ENCODE measurements around the gene MMGT1. TPM values are rescaled to one million over a fixed set of nuclear protein-coding genes. Genes with fewer than 3 reads are reported as not detected.
"Not testable (repeated sequence)": the region's sequence is repeated elsewhere in the genome, so short reads cannot be mapped to it uniquely, and the experiment has no call there.

Gene MMGT1
- polyA plus RNA-seq, 3 donors, result 25.9 to 30.7 (median 28.0) TPM

DNA sequence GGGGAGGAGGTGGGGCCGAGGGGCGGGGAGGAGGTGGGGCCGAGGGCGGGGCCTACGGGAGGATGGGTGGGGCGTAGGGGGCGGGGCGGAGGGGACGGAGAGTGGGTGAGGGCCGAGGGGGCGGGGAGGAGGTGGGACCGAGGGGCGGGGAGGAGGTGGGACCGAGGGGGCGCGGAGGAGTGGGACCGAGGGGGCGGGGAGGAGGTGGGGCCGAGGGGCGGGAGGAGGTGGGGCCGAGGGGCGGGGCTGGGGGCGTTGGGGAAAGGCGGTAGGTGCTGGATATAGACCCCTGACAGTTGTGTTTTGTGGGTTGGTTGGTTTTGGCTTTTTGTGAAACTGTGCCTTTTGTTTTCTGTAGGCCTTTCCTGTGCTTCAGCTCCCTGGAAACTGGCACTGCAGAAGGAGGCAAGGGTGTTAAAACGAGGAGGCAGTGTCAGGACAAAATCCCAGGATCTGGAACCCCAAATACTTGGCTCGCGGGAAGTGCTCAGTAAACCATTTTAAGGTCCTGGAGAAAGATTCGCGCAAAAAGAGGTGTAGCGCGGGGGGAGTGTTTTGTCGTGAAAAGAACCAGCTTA, 580 bp upstream of the MMGT1 start:
- DNase-seq (ENCODE audit: extremely low read depth in 1 of 11, low read depth in 9 of 11, low spot score in 4 of 11), result peak in 6 of 11 donors; percentile 42 to 66 (median 56)

DNA sequence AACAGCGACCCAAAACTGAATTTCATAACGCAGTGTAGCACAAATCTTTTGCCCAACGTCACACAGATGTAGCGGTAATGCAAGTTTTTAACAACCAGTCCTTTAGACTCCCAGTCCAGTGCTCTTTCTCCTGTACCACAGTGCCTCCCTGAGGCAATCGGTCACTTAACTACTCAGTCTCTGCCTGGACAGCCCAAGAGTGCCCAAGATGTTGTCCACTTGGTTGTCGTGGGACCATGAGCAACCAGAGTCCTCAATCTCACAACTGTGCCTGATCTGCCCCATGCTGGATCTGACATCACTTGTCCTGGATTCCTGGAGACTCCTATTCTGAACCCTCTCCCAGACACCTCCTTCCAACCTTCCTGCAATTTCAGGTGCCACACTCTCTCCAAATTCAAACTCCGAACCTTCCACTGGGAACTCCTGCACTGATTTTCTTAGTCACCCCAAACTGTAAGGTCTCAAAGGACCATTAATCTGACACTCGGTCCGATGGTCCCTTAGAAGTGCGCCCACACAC, 702 bp downstream of the MMGT1 start:
- DNase-seq (ENCODE audit: extremely low read depth in 1 of 11, low read depth in 9 of 11, low spot score in 4 of 11), result peak in 2 of 11 donors; percentile 5 to 15

DNA sequence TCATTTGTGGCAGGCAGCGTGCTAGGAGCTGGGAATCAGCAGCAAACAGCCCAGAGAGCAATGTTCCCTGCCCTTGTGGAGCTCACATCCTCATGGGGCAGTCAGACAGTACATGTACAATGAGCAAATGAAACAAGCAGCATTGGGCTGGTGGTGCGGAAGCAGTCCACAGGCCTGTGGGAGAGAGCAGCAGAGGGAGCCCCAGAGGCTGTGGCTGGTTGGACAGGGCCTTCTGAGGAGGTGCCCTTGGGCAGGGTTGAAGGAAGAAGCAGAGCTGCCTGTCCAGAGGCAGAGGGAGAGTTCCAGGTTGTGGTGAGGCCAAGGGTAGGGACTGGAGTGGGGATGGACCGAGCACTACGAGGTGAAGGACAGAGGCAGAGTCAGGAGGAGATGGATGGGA, 22.5 kb downstream of the MMGT1 start:
- DNase-seq (ENCODE audit: extremely low read depth in 1 of 11, low read depth in 9 of 11, low spot score in 4 of 11), result no peak

DNA sequence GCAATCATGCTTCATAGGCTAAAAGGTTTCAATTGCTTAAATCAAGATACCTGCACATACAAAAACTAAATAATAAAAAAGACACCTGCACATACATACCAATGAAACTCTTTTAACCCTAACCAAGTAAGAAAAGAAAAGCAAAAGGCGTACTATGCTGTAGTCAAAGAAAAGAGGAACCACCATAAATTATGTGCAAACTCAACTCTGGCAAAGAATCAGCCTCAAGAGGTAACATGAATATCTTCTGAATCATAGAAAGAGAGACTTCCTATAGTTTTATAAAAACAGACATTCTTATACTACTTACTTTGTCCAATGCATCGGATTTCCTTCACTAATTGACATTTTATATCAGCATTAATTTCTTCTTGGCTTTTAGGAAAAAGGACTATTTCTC, 29.3 kb downstream of the MMGT1 start:
- no peak for DNase-seq (ENCODE audit: extremely low read depth in 1 of 11, low read depth in 9 of 11, low spot score in 4 of 11)

DNA sequence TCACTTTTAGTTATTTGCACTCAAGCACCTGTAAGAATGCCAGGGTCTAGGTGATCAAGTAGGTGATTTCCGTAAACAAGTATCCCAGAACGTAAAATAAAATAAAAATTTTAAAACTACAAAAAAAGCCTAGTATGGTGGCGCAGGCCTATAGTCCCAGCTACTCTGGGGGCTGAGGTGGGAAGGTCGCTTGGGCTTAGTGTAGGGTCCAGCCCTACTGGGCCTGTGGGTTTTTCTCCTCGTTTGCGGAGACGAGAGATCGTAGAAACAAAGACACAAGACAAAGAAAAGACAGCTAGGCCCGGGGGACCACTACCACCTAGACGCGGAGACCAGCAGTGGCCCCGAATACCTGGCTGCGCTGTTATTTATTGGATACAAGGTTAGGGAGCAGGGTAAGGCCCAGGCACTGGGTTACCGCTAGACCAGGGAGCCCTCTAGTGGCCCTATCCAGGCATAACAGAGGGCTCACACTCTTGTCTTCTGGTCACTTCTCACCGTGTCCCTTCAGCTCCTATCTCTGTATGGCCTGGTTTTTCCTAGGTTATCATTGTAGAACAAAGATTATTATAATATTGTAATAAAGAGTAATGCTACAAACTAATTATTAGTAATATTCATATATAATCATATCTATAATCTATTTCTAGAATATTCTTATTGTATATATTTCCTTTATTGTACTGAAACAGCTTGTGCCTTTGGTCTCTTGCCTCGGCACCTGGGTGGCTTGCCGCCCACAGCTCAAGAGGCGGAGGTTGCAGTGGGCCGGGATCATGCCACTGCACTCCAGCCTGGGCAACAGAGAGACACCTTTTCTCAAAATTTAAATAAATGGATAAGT, 41.9 kb downstream of the MMGT1 start:
- peak in 8 of 11 donors; percentile 2 to 13 (median 7) for DNase-seq (ENCODE audit: extremely low read depth in 1 of 11, low read depth in 9 of 11, low spot score in 4 of 11)

DNA sequence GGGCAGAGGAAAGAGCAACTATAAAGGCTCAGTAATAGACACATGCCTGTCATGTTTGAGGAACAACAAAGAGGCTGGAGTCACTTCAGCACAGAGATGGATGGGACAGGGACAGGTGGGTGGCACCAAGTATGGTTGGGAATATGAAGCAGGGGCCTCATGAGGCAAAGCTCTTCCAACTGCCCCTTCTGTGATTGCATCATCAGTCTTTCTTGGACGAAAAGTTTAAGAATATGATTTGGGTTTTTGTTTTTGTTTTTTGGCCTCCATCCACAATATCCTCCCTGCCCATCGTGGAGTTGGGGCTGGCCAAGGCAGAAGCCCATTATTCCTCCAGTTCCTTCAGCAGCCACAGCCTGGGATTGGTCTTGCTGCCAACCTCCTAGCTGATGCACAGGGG, 45.9 kb downstream of the MMGT1 start:
- DNase-seq (ENCODE audit: extremely low read depth in 1 of 11, low read depth in 9 of 11, low spot score in 4 of 11), result no peak

DNA sequence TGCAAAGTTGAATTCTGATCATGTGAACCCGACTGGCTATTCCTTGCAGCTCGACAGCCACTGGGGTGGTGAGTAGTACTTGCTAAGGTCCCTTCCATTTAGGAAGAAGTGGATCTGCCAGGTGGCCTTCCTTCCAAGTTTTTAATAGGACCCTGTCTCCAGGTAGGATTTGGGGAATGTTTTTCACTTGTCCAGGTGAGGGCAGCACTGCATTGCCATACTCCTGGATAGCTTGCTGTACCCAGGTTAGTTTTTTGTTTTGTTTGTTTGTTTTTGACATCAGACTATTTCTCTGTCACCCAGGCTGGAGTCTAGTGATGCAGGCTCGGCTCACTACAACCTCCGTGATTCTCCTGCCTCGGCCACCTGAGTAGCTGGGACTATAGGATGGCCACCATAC, 50.4 kb downstream of the MMGT1 start:
- DNase-seq (ENCODE audit: extremely low read depth in 1 of 11, low read depth in 9 of 11, low spot score in 4 of 11), result no peak

DNA sequence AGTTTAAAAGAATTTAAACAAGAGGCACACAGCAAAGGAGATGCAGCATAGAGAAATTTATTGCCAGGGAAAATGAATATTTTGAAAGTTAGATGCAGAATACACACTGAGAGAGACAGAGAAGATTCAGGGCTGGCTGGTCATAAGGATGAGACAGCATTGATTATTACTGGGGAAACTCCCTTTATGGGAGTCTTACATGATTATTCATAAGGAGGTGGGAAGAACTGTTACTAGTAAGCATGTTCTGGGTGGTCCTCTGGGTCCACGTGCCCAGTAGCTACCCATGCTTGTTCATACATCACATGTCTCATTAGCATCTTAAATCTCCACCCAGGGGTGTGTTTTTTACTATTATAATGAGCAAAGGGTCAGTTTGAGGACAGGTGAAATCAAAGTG, 53.3 kb downstream of the MMGT1 start:
- DNase-seq (ENCODE audit: extremely low read depth in 1 of 11, low read depth in 9 of 11, low spot score in 4 of 11), result not testable (repeated sequence)

DNA sequence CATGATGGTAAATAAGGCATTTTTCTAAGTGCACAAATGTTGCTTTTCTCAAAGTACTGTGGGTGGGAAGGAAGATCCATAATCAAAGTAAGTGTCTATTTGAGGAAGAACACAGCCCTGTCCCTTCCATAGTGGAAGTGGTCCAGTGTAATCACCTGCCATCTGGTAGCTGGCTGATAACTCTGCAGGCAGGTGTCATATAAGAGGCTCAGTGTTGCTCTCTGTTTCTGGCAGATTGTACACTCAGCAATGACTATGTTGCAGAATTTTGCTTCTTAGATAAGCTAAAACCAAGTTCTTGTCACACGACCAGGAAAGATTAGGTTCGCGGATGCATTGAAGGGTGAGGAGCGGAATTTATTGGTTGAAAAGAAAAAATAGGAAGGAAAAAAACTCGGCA, 59.4 kb downstream of the MMGT1 start:
- DNase-seq (ENCODE audit: extremely low read depth in 1 of 11, low read depth in 9 of 11, low spot score in 4 of 11), result no peak

Other genes starting within 250 kb of the MMGT1 start
- not detected for gene CT45A3, start 205.8 kb downstream of the MMGT1 start, polyA plus RNA-seq (ENCODE audit: insufficient read length in 3 of 3)
- not detected for gene CT45A5, start 188.5 kb downstream of the MMGT1 start, polyA plus RNA-seq (ENCODE audit: insufficient read length in 3 of 3)
- gene CT45A6, start 171.2 kb downstream of the MMGT1 start, polyA plus RNA-seq (ENCODE audit: insufficient read length in 3 of 3), result not detected
- gene CT45A2, start 154.0 kb downstream of the MMGT1 start, polyA plus RNA-seq (ENCODE audit: insufficient read length in 3 of 3), result not detected
- gene CT45A7, start 136.7 kb downstream of the MMGT1 start, polyA plus RNA-seq (ENCODE audit: insufficient read length in 3 of 3), result not detected
- not detected for gene CT45A8, start 119.5 kb downstream of the MMGT1 start, polyA plus RNA-seq (ENCODE audit: insufficient read length in 3 of 3)
- not detected for gene CT45A9, start 102.2 kb downstream of the MMGT1 start, polyA plus RNA-seq (ENCODE audit: insufficient read length in 3 of 3)
- not detected for gene CT45A10, start 80.5 kb downstream of the MMGT1 start, polyA plus RNA-seq (ENCODE audit: insufficient read length in 3 of 3)
- gene SAGE1, start 80.3 kb downstream of the MMGT1 start, polyA plus RNA-seq (ENCODE audit: insufficient read length in 3 of 3), result not detected
- 10 to 100 TPM; 14.9 to 17.5 (median 15.7) TPM for gene SLC9A6, start 11.4 kb upstream of the MMGT1 start, polyA plus RNA-seq (ENCODE audit: insufficient read length in 3 of 3)
- gene FHL1, start 173.5 kb upstream of the MMGT1 start, polyA plus RNA-seq (ENCODE audit: insufficient read length in 3 of 3), result 10 to 100 TPM; 58.4 to 67.9 (median 65.0) TPM